Neural progenitor cell (in vitro differentiated cells): ENCODE results near the gene ACACB. TPM values are rescaled to one million over a fixed set of nuclear protein-coding genes. Genes with fewer than 3 reads are reported as not detected.
A peak's percentile ranks its signal among the peaks of the same experiment; 100 is the strongest.

Source experiments
- DNase-seq: peaks from one replicate; pipeline ENCODE4 v3.0.0-alpha.2; 2016; ENCODE audit warnings: low spot score
- H2AFZ ChIP-seq: fragments of 200-600 bp; sonication (generic); replicated peaks from 2 replicates; pipeline ENCODE4 v1.6.1; 2016; ENCODE audit warnings: antibody characterized with exemption
- H3F3A ChIP-seq: fragments of 200-600 bp; sonication (generic); 2 replicates; pipeline ENCODE4 v1.6.1; 2016; ENCODE audit warnings: antibody characterized with exemption, low read depth
- H3K27ac ChIP-seq: fragments of 200-600 bp; sonication (generic); 2 replicates; pipeline ENCODE4 v1.5.1; 2016; ENCODE audit warnings: mild to moderate bottlenecking
- H3K27me3 ChIP-seq: fragments of 200-600 bp; sonication (generic); 2 replicates; pipeline ENCODE4 v1.6.1; 2016; ENCODE audit warnings: mild to moderate bottlenecking, moderate library complexity
- H3K36me3 ChIP-seq: fragments of 200-600 bp; sonication (generic); 2 replicates; pipeline ENCODE4 v1.5.1; 2016
- H3K4me1 ChIP-seq: fragments of 200-600 bp; sonication (generic); 2 replicates; pipeline ENCODE4 v1.6.1; 2016; ENCODE audit warnings: mixed run types
- H3K4me2 ChIP-seq: fragments of 200-600 bp; sonication (generic); 2 replicates; pipeline ENCODE4 v1.6.1; 2016
- H3K4me3 ChIP-seq: fragments of 200-600 bp; sonication (generic); 2 replicates; pipeline ENCODE4 v1.5.1; 2016
- H3K79me2 ChIP-seq: fragments of 200-600 bp; sonication (generic); 2 replicates; pipeline ENCODE4 v1.6.1; 2016; ENCODE audit warnings: low read depth
- H3K9ac ChIP-seq: fragments of 200-600 bp; sonication (generic); 2 replicates; pipeline ENCODE4 v1.6.1; 2016
- H3K9me3 ChIP-seq: fragments of 200-600 bp; sonication (generic); 2 replicates; pipeline ENCODE4 v1.5.1; 2016; ENCODE audit warnings: low read depth
- H4K20me1 ChIP-seq: fragments of 200-600 bp; sonication (generic); 2 replicates; pipeline ENCODE4 v1.6.1; 2016; ENCODE audit warnings: low read depth
- H3K27ac Mint-ChIP-seq: 3 replicates; pipeline ENCODE4 v1.8.0; 2021; ENCODE audit warnings: mixed read lengths
- H3K27me3 Mint-ChIP-seq: 2 replicates; pipeline ENCODE4 v1.8.0; 2022; ENCODE audit warnings: low read depth, mild to moderate bottlenecking, inconsistent platforms, moderate library complexity, mixed read lengths; ENCODE audit not compliant: insufficient read depth
- H3K36me3 Mint-ChIP-seq: 3 replicates; pipeline ENCODE4 v1.8.0; 2021; ENCODE audit warnings: mixed read lengths
- H3K4me1 Mint-ChIP-seq: 3 replicates; pipeline ENCODE4 v1.8.0; 2021; ENCODE audit warnings: mixed read lengths
- H3K4me3 Mint-ChIP-seq: 3 replicates; pipeline ENCODE4 v1.8.0; 2021; ENCODE audit warnings: mild to moderate bottlenecking, moderate library complexity, mixed read lengths
- H3K9me3 Mint-ChIP-seq: 3 replicates; pipeline ENCODE4 v1.8.0; 2020; ENCODE audit warnings: mixed read lengths
- EZH2 ChIP-seq: fragments of 200-600 bp; sonication (generic); IDR thresholded peaks from 2 replicates; pipeline ENCODE4 v1.6.1; 2017; ENCODE audit warnings: antibody characterized with exemption, mild to moderate bottlenecking, moderate library complexity
- EZH2phosphoT487 ChIP-seq: fragments of 200-600 bp; sonication (generic); IDR thresholded peaks from 2 replicates; pipeline ENCODE4 v1.6.1; 2017; ENCODE audit warnings: antibody characterized with exemption
- total RNA-seq: library from RNA; depleted of rRNA; stranded (reverse); fragments of >200 nt; gene quantifications from 2 replicates; pipeline ENCODE4 v1.2.3, GENCODE V29; 2015; ENCODE audit warnings: low replicate concordance
- TF ChIP-seq, protein P1 (sequence below): fragments of 200-600 bp; sonication (generic); IDR thresholded peaks from 2 replicates; pipeline ENCODE4 v1.5.1; 2017; ENCODE audit warnings: antibody characterized with exemption, mild to moderate bottlenecking

Gene ACACB
- total RNA-seq, 1 donor from 2014 or later = 2.4 TPM

DNA sequence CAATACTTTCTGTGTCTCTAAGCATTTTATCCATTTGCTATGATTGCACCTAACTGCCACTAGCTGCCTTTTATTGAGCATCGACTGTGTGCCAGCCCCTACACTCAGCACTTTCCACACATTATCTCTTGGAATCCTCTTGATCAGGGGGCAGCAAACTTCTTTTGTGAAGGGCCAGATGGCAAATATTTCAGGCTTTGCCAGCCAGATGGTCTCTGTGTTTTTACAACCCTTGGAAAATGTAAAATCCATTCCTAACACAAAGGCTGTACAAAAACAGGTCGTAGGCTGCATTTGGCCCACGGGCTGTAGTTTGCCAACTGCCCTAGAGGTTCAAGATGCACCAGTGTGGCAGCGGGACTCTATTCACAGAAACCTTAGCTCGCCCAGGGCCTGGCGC is 173.2 kb downstream of the ACACB start:
- Histone ChIP-seq H3K4me1 (peaks cover 19% of the 10 kb centered on the region), H3K27me3 (no peaks in the 10 kb centered on the region), H3K9me3 (no peaks in the 10 kb centered on the region), H3K4me3 (no peak overlapping the region), H3K4me2 (no peak overlapping the region), H3K9ac (no peak overlapping the region), H3F3A (peaks cover 23% of the 10 kb centered on the region), H3K27ac (no peak overlapping the region), H4K20me1 (no peaks in the 10 kb centered on the region), H3K36me3 (no peaks in the 10 kb centered on the region), H3K79me2 (no peaks in the 10 kb centered on the region), H2AFZ (no peak overlapping the region)
- H3K4me1 Mint-ChIP-seq = peaks cover 31% of the 10 kb centered on the region
- no peak overlapping the region for H3K4me3 Mint-ChIP-seq
- H3K36me3 Mint-ChIP-seq = no peaks in the 10 kb centered on the region
- DNase-seq = no peak
- H3K27me3 Mint-ChIP-seq = peaks cover 22% of the 10 kb centered on the region
- H3K27ac Mint-ChIP-seq = no peak overlapping the region
- TF ChIP-seq, protein P1, sequence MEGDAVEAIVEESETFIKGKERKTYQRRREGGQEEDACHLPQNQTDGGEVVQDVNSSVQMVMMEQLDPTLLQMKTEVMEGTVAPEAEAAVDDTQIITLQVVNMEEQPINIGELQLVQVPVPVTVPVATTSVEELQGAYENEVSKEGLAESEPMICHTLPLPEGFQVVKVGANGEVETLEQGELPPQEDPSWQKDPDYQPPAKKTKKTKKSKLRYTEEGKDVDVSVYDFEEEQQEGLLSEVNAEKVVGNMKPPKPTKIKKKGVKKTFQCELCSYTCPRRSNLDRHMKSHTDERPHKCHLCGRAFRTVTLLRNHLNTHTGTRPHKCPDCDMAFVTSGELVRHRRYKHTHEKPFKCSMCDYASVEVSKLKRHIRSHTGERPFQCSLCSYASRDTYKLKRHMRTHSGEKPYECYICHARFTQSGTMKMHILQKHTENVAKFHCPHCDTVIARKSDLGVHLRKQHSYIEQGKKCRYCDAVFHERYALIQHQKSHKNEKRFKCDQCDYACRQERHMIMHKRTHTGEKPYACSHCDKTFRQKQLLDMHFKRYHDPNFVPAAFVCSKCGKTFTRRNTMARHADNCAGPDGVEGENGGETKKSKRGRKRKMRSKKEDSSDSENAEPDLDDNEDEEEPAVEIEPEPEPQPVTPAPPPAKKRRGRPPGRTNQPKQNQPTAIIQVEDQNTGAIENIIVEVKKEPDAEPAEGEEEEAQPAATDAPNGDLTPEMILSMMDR = no peak
- TF ChIP-seq EZH2phosphoT487 = no peak
- TF ChIP-seq EZH2 = no peak
- no peaks in the 10 kb centered on the region for H3K9me3 Mint-ChIP-seq

DNA sequence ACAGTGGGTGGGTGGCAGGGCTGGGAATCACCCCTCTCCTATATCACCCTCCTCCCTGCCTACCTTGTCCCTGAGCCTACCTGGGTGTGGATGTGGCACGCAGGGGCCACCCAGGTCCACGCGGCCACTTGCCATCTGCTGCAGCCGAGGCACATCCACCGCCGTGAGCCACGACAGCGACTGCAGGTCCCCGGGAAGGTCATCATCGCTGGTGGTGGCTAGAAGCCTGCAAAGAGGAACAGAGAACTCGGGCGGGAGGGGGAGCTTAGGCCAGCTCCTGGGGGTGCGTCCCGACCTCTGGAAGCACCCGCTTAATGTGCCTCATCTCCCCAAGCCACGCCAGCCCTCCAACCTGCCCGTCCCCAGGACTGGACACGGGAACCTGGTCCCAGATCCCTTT is 173.7 kb downstream of the ACACB start:
- Histone ChIP-seq H3K79me2 (no peaks in the 10 kb centered on the region), H3K27ac (no peak overlapping the region), H4K20me1 (no peaks in the 10 kb centered on the region), H3K4me3 (no peak overlapping the region), H2AFZ (no peak overlapping the region), H3K27me3 (no peaks in the 10 kb centered on the region), H3K4me2 (no peak overlapping the region), H3K9me3 (no peaks in the 10 kb centered on the region), H3F3A (peaks cover 23% of the 10 kb centered on the region), H3K36me3 (no peaks in the 10 kb centered on the region), H3K9ac (no peak overlapping the region), H3K4me1 (peaks cover 19% of the 10 kb centered on the region)
- H3K4me3 Mint-ChIP-seq = no peak overlapping the region
- peak overlapping the region; percentile 64 for H3K27ac Mint-ChIP-seq
- H3K27me3 Mint-ChIP-seq = peaks cover 22% of the 10 kb centered on the region
- H3K9me3 Mint-ChIP-seq = no peaks in the 10 kb centered on the region
- H3K36me3 Mint-ChIP-seq = no peaks in the 10 kb centered on the region
- H3K4me1 Mint-ChIP-seq = peaks cover 28% of the 10 kb centered on the region
- TF ChIP-seq EZH2phosphoT487 (no peak), EZH2 (no peak)
- TF ChIP-seq, protein P1 = no peak
- no peak for DNase-seq

DNA sequence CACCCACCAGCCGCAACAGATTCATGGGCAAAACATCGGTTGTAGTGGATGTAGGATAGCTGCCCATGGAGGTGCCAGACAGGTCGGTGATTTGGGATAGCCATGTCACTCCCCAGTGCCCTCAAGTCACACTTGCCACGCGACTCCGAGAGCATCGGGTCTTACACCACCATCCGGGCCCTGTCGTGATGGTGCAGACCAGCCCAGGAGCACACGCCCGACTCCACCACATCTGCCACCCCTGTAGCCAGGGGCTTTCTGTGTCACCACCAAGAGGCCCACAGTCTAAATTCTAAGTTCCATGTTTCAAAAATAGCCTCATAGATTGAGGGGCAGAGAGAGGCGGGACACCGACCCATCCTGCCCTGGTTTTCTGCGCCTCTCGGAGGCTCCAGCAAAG is 174.7 kb downstream of the ACACB start:
- no peaks in the 10 kb centered on the region for H3K36me3 Mint-ChIP-seq
- no peak overlapping the region for H3K27ac ChIP-seq

More for the DNA sequence above, 174.7 kb downstream of the ACACB start:
- Mint-ChIP-seq H3K9me3 (no peaks in the 10 kb centered on the region), H3K4me3 (peak overlapping the region; percentile 18), H3K4me1 (peaks cover 28% of the 10 kb centered on the region), H3K27me3 (peaks cover 22% of the 10 kb centered on the region), H3K27ac (peak overlapping the region; percentile 87)
- peak overlapping the region; percentile 67 for H3K4me2 ChIP-seq
- no peaks in the 10 kb centered on the region for H3K79me2 ChIP-seq
- DNase-seq = no peak
- H3F3A ChIP-seq = peaks cover 23% of the 10 kb centered on the region
- H2AFZ ChIP-seq = peak overlapping the region; percentile 18
- no peaks in the 10 kb centered on the region for H4K20me1 ChIP-seq
- TF ChIP-seq EZH2phosphoT487 (no peak), EZH2 (no peak)
- TF ChIP-seq, protein P1 = no peak
- H3K9ac ChIP-seq = no peak overlapping the region
- H3K36me3 ChIP-seq = no peaks in the 10 kb centered on the region
- no peaks in the 10 kb centered on the region for H3K9me3 ChIP-seq
- H3K4me1 ChIP-seq = peaks cover 19% of the 10 kb centered on the region
- no peak overlapping the region for H3K4me3 ChIP-seq
- no peaks in the 10 kb centered on the region for H3K27me3 ChIP-seq
